Vagina (tissue), 2 donors: Measurements from ENCODE around the gene TSPEAR. TPM values are rescaled to one million over a fixed set of nuclear protein-coding genes. Genes with fewer than 3 reads are reported as not detected.
"Not testable (repeated sequence)": the region's sequence is repeated elsewhere in the genome, so short reads cannot be mapped to it uniquely, and the experiment has no call there.

Experiments
- DNase-seq, 2 donors: peaks; one replicate each; pipeline ENCODE4 v3.0.0-alpha.2; 2017; ENCODE audit errors: extremely low spot score in 2 of 2
- H3K27ac ChIP-seq: fragments of 200-600 bp; sonication (generic); one replicate; pipeline ENCODE4 v1.5.1; 2019
- H3K27me3 ChIP-seq: fragments of 200-600 bp; sonication (generic); one replicate; pipeline ENCODE4 v1.5.1; 2019
- H3K36me3 ChIP-seq, 2 donors: fragments of 200-600 bp; sonication (generic); one replicate each; pipeline ENCODE4 v1.5.1; 2017 to 2019
- H3K4me1 ChIP-seq: fragments of 200-600 bp; sonication (generic); one replicate; pipeline ENCODE4 v1.5.1; 2019
- H3K4me3 ChIP-seq, 2 donors: fragments of 200-600 bp; sonication (generic); 1 replicate in 1 of 2; 2 replicates in 1 of 2; pipeline ENCODE4 v1.5.1; 2016 to 2019
- H3K9me3 ChIP-seq: fragments of 200-600 bp; sonication (generic); one replicate; pipeline ENCODE4 v1.5.1; 2019
- CTCF ChIP-seq, 3 experiments: fragments of 450-650 bp in 2 of 3; fragments of 200-600 bp in 1 of 3; sonication (generic) in 1 of 3; IDR thresholded peaks; one replicate each; pipeline ENCODE4 v1.5.1; 2017 to 2019; ENCODE audit warnings: antibody characterized with exemption in 3 of 3, mild to moderate bottlenecking in 2 of 3, moderate library complexity in 2 of 3
- POLR2A ChIP-seq, 2 donors: fragments of 450-650 bp; IDR thresholded peaks; one replicate each; pipeline ENCODE4 v1.6.1; 2017; ENCODE audit warnings: antibody characterized with exemption in 2 of 2, mild to moderate bottlenecking in 2 of 2, moderate library complexity in 2 of 2
- POLR2AphosphoS5 ChIP-seq, 2 donors: sonication (generic); formaldehyde crosslinking; IDR thresholded peaks; one replicate each; pipeline ENCODE4 v1.9.0; 2017; ENCODE audit warnings: antibody characterized with exemption in 2 of 2, mild to moderate bottlenecking in 2 of 2, low read depth in 1 of 2; ENCODE audit not compliant: insufficient read depth in 1 of 2
- intact Hi-C: fragments of 100-400 bp; cut with DNase I; formaldehyde crosslinking; loops from one replicate; pipeline ENCODE4 v1.15.1; 2023
- total RNA-seq: library from RNA; depleted of rRNA; stranded (reverse); fragments of >200 nt; gene quantifications from one replicate; pipeline ENCODE4 v1.2.3, GENCODE V29; 2016

TSPEAR gene
- total RNA-seq, 1 donor from 2014 or later: not detected

GRCh38 chr21:44628707-44629391 lies 82.5 kb downstream of the TSPEAR start:
- Histone ChIP-seq H3K27ac (no peak overlapping the region), H3K4me1 (no peaks in the 10 kb centered on the region), H3K9me3 (peaks cover 4% of the 10 kb centered on the region), H3K27me3 (no peaks in the 10 kb centered on the region), H3K4me3 (no peak overlapping the region), H3K36me3 (no peaks in the 10 kb centered on the region)
- intact Hi-C loops: no loop called here
- TF ChIP-seq POLR2AphosphoS5 (IDR thresholded peaks at IDR 0.05; ENCODE audit: insufficient read depth in 1 of 2, low read depth in 1 of 2) (no peak), POLR2A (IDR thresholded peaks at IDR 0.05) (no peak), CTCF (IDR thresholded peaks at IDR 0.05) (no peak)
- DNase-seq: no peak

GRCh38 chr21:44627831-44628233 lies 83.5 kb downstream of the TSPEAR start:
- H3K36me3 ChIP-seq, H3K27me3 ChIP-seq, intact Hi-C loops, H3K4me3 ChIP-seq, H3K4me1 ChIP-seq, H3K9me3 ChIP-seq, H3K27ac ChIP-seq: not testable (repeated sequence)
- DNase-seq: peak in 1 of 2 donors; percentile 58

GRCh38 chr21:44627181-44627822 lies 84.1 kb downstream of the TSPEAR start:
- H3K27me3 ChIP-seq, H3K27ac ChIP-seq, H3K9me3 ChIP-seq, H3K4me1 ChIP-seq, H3K4me3 ChIP-seq, H3K36me3 ChIP-seq, intact Hi-C loops: not testable (repeated sequence)
- DNase-seq: peak in 1 of 2 donors; percentile 29

GRCh38 chr21:44626673-44627143 lies 84.7 kb downstream of the TSPEAR start, which contains the start of gene KRTAP10-9:
Gene KRTAP10-9, plus strand, starts transcription at chr21:44627093. Its CDS starts 79 bp downstream, at chr21:44627172.
- intact Hi-C loops: no loop called here
- no peak within 1 kb of the TSS for H3K4me3 ChIP-seq

GRCh38 chr21:44626262-44626661 lies 85.1 kb downstream of the TSPEAR start:
- H3K4me3 ChIP-seq: no peak overlapping the region
- H3K9me3 ChIP-seq: peaks cover 6% of the 10 kb centered on the region
- H3K4me1 ChIP-seq: no peaks in the 10 kb centered on the region
- DNase-seq: no peak
- no peak overlapping the region for H3K27ac ChIP-seq
- no peaks in the 10 kb centered on the region for H3K27me3 ChIP-seq
- intact Hi-C loops: no loop called here
- TF ChIP-seq POLR2A (IDR thresholded peaks at IDR 0.05): no peak
- no peak for TF ChIP-seq CTCF (IDR thresholded peaks at IDR 0.05)
- no peak for TF ChIP-seq POLR2AphosphoS5 (IDR thresholded peaks at IDR 0.05; ENCODE audit: insufficient read depth in 1 of 2, low read depth in 1 of 2)
- no peaks in the 10 kb centered on the region for H3K36me3 ChIP-seq

More at GRCh38 chr21:44626673-44627143, 84.7 kb downstream of the TSPEAR start, which contains the start of gene KRTAP10-9:
- no peaks in the 10 kb centered on the region for H3K4me1 ChIP-seq
- no peak for TF ChIP-seq CTCF (IDR thresholded peaks at IDR 0.05)
- no peak for TF ChIP-seq POLR2AphosphoS5 (IDR thresholded peaks at IDR 0.05; ENCODE audit: insufficient read depth in 1 of 2, low read depth in 1 of 2)
- no peak for TF ChIP-seq POLR2A (IDR thresholded peaks at IDR 0.05)
- H3K27me3 ChIP-seq: no peaks in the 10 kb centered on the region
- DNase-seq: no peak
- no peaks in the 10 kb centered on the region for H3K36me3 ChIP-seq
- peaks cover 6% of the 10 kb centered on the region for H3K9me3 ChIP-seq
- H3K27ac ChIP-seq: no peak within 1 kb of the TSS

- Histone ChIP-seq H3K27ac (no peak overlapping the region), H3K27me3 (no peaks in the 10 kb centered on the region), H3K4me3 (no peak overlapping the region), H3K4me1 (no peaks in the 10 kb centered on the region), H3K36me3 (no peaks in the 10 kb centered on the region), H3K9me3 (peaks cover 6% of the 10 kb centered on the region)
- DNase-seq: peak in 1 of 2 donors; percentile 44
- TF ChIP-seq CTCF (IDR thresholded peaks at IDR 0.05): no peak
- TF ChIP-seq POLR2AphosphoS5 (IDR thresholded peaks at IDR 0.05; ENCODE audit: insufficient read depth in 1 of 2, low read depth in 1 of 2): no peak
- TF ChIP-seq POLR2A (IDR thresholded peaks at IDR 0.05): no peak
- intact Hi-C loops: no loop called here
Observed at GRCh38 chr21:44625756-44626155, 85.6 kb downstream of the TSPEAR start.
